ENCODE measurements around the gene CFAP299.
"Not testable (repeated sequence)": the region's sequence is repeated elsewhere in the genome, so short reads cannot be mapped to it uniquely, and the experiment has no call there.

Gene CFAP299

GRCh38 chr4:80615099-80615498, 279.6 kb downstream of the CFAP299 start:
- H3K27ac Mint-ChIP-seq: no peak overlapping the region
- no peaks in the 10 kb centered on the region for H3K36me3 Mint-ChIP-seq (ENCODE audit: low read depth)
- no peaks in the 10 kb centered on the region for H3K27me3 Mint-ChIP-seq
- no peaks in the 10 kb centered on the region for H3K9me3 Mint-ChIP-seq
- DNase-seq: no peak
- peaks cover 11% of the 10 kb centered on the region for H3K4me1 Mint-ChIP-seq (ENCODE audit: low read depth)
- H3K4me3 Mint-ChIP-seq: no peak overlapping the region

- H3K4me1 Mint-ChIP-seq (ENCODE audit: low read depth): no peaks in the 10 kb centered on the region
- H3K9me3 Mint-ChIP-seq: peaks cover 12% of the 10 kb centered on the region
- DNase-seq: no peak
- no peak overlapping the region for H3K4me3 Mint-ChIP-seq
- H3K36me3 Mint-ChIP-seq (ENCODE audit: low read depth): no peaks in the 10 kb centered on the region
- H3K27me3 Mint-ChIP-seq: no peaks in the 10 kb centered on the region
- no peak overlapping the region for H3K27ac Mint-ChIP-seq
These were observed 283.6 kb downstream of the CFAP299 start for GRCh38 chr4:80619070-80619674.

GRCh38 chr4:80631861-80632260, 296.3 kb downstream of the CFAP299 start:
- no peak for DNase-seq
- no peaks in the 10 kb centered on the region for H3K27me3 Mint-ChIP-seq
- no peaks in the 10 kb centered on the region for H3K9me3 Mint-ChIP-seq
- no peaks in the 10 kb centered on the region for H3K4me1 Mint-ChIP-seq (ENCODE audit: low read depth)
- no peaks in the 10 kb centered on the region for H3K36me3 Mint-ChIP-seq (ENCODE audit: low read depth)
- H3K27ac Mint-ChIP-seq: no peak overlapping the region
- no peak overlapping the region for H3K4me3 Mint-ChIP-seq

- H3K27me3 Mint-ChIP-seq: no peaks in the 10 kb centered on the region
- no peaks in the 10 kb centered on the region for H3K36me3 Mint-ChIP-seq (ENCODE audit: low read depth)
- DNase-seq: no peak
- no peaks in the 10 kb centered on the region for H3K9me3 Mint-ChIP-seq
- no peaks in the 10 kb centered on the region for H3K4me1 Mint-ChIP-seq (ENCODE audit: low read depth)
- H3K27ac Mint-ChIP-seq: no peak overlapping the region
- no peak overlapping the region for H3K4me3 Mint-ChIP-seq
These were observed 301.7 kb downstream of the CFAP299 start for GRCh38 chr4:80637190-80637589.

- no peaks in the 10 kb centered on the region for H3K4me1 Mint-ChIP-seq (ENCODE audit: low read depth)
- H3K27ac Mint-ChIP-seq: no peak overlapping the region
- H3K27me3 Mint-ChIP-seq: no peaks in the 10 kb centered on the region
- no peak overlapping the region for H3K4me3 Mint-ChIP-seq
- no peaks in the 10 kb centered on the region for H3K36me3 Mint-ChIP-seq (ENCODE audit: low read depth)
- no peak for DNase-seq
- no peaks in the 10 kb centered on the region for H3K9me3 Mint-ChIP-seq
These were observed 310.5 kb downstream of the CFAP299 start for GRCh38 chr4:80646061-80646460.

GRCh38 chr4:80655662-80656061, 320.1 kb downstream of the CFAP299 start:
- no peak overlapping the region for H3K27ac Mint-ChIP-seq
- no peak for DNase-seq
- H3K9me3 Mint-ChIP-seq: no peaks in the 10 kb centered on the region
- H3K4me1 Mint-ChIP-seq (ENCODE audit: low read depth): no peaks in the 10 kb centered on the region
- no peaks in the 10 kb centered on the region for H3K36me3 Mint-ChIP-seq (ENCODE audit: low read depth)
- H3K27me3 Mint-ChIP-seq: peaks cover 4% of the 10 kb centered on the region
- H3K4me3 Mint-ChIP-seq: no peak overlapping the region

GRCh38 chr4:80670118-80670517, 334.6 kb downstream of the CFAP299 start:
- H3K27ac Mint-ChIP-seq; H3K36me3 Mint-ChIP-seq (ENCODE audit: low read depth); H3K4me1 Mint-ChIP-seq (ENCODE audit: low read depth); DNase-seq; H3K4me3 Mint-ChIP-seq; H3K27me3 Mint-ChIP-seq; H3K9me3 Mint-ChIP-seq: not testable (repeated sequence)

- peaks cover 10% of the 10 kb centered on the region for H3K4me1 Mint-ChIP-seq (ENCODE audit: low read depth)
- peaks cover 2% of the 10 kb centered on the region for H3K27me3 Mint-ChIP-seq
- no peaks in the 10 kb centered on the region for H3K36me3 Mint-ChIP-seq (ENCODE audit: low read depth)
- H3K9me3 Mint-ChIP-seq: peaks cover 2% of the 10 kb centered on the region
- no peak overlapping the region for H3K27ac Mint-ChIP-seq
- no peak for DNase-seq
- H3K4me3 Mint-ChIP-seq: no peak overlapping the region
These were observed 342.9 kb downstream of the CFAP299 start for GRCh38 chr4:80678413-80678812.

GRCh38 chr4:80680934-80681333, 345.4 kb downstream of the CFAP299 start:
- Mint-ChIP-seq H3K36me3 (ENCODE audit: low read depth) (no peaks in the 10 kb centered on the region), H3K27me3 (peaks cover 5% of the 10 kb centered on the region), H3K27ac (no peak overlapping the region), H3K4me1 (ENCODE audit: low read depth) (peaks cover 10% of the 10 kb centered on the region), H3K9me3 (peaks cover 2% of the 10 kb centered on the region), H3K4me3 (no peak overlapping the region)
- no peak for DNase-seq

GRCh38 chr4:80685214-80685613, 349.7 kb downstream of the CFAP299 start:
- Mint-ChIP-seq H3K27me3 (peaks cover 9% of the 10 kb centered on the region), H3K27ac (no peak overlapping the region), H3K4me3 (no peak overlapping the region), H3K36me3 (ENCODE audit: low read depth) (no peaks in the 10 kb centered on the region), H3K4me1 (ENCODE audit: low read depth) (no peaks in the 10 kb centered on the region), H3K9me3 (no peaks in the 10 kb centered on the region)
- no peak for DNase-seq

- not testable (repeated sequence) for H3K4me3 Mint-ChIP-seq; H3K9me3 Mint-ChIP-seq; H3K27ac Mint-ChIP-seq; H3K4me1 Mint-ChIP-seq (ENCODE audit: low read depth); H3K36me3 Mint-ChIP-seq (ENCODE audit: low read depth); H3K27me3 Mint-ChIP-seq; DNase-seq
These were observed 352.2 kb downstream of the CFAP299 start for GRCh38 chr4:80687736-80688135.

- DNase-seq: no peak
- H3K27me3 Mint-ChIP-seq: no peaks in the 10 kb centered on the region
- peaks cover 2% of the 10 kb centered on the region for H3K9me3 Mint-ChIP-seq
- H3K27ac Mint-ChIP-seq: no peak overlapping the region
- H3K36me3 Mint-ChIP-seq (ENCODE audit: low read depth): no peaks in the 10 kb centered on the region
- no peaks in the 10 kb centered on the region for H3K4me1 Mint-ChIP-seq (ENCODE audit: low read depth)
- no peak overlapping the region for H3K4me3 Mint-ChIP-seq
These were observed 358.6 kb downstream of the CFAP299 start for GRCh38 chr4:80694171-80694570.

GRCh38 chr4:80705311-80705710, 369.8 kb downstream of the CFAP299 start:
- no peak for DNase-seq

GRCh38 chr4:80709082-80709869, 373.7 kb downstream of the CFAP299 start:
- Mint-ChIP-seq H3K27ac (no peak overlapping the region), H3K4me3 (no peak overlapping the region), H3K9me3 (no peaks in the 10 kb centered on the region), H3K27me3 (no peaks in the 10 kb centered on the region), H3K4me1 (ENCODE audit: low read depth) (peaks cover 19% of the 10 kb centered on the region), H3K36me3 (ENCODE audit: low read depth) (no peaks in the 10 kb centered on the region)
- DNase-seq: no peak

More at GRCh38 chr4:80705311-80705710, 369.8 kb downstream of the CFAP299 start:
- Mint-ChIP-seq H3K27me3 (no peaks in the 10 kb centered on the region), H3K9me3 (no peaks in the 10 kb centered on the region), H3K36me3 (ENCODE audit: low read depth) (no peaks in the 10 kb centered on the region), H3K4me3 (no peak overlapping the region), H3K4me1 (ENCODE audit: low read depth) (peaks cover 18% of the 10 kb centered on the region), H3K27ac (no peak overlapping the region)

GRCh38 chr4:80710748-80711451, 375.4 kb downstream of the CFAP299 start:
- Mint-ChIP-seq H3K27ac (no peak overlapping the region), H3K9me3 (no peaks in the 10 kb centered on the region), H3K27me3 (no peaks in the 10 kb centered on the region), H3K36me3 (ENCODE audit: low read depth) (no peaks in the 10 kb centered on the region), H3K4me3 (no peak overlapping the region), H3K4me1 (ENCODE audit: low read depth) (peaks cover 28% of the 10 kb centered on the region)
- DNase-seq: no peak
